Fibroblast of peridontal ligament (primary cell): Measurements from ENCODE around the gene NTF4.
"Not testable (repeated sequence)": the region's sequence is repeated elsewhere in the genome, so short reads cannot be mapped to it uniquely, and the experiment has no call there.

Source experiments
- DNase-seq: peaks from one replicate; pipeline ENCODE4 v3.0.0-alpha.2; 2010; ENCODE audit errors: extremely low read depth

The NTF4 gene

DNA sequence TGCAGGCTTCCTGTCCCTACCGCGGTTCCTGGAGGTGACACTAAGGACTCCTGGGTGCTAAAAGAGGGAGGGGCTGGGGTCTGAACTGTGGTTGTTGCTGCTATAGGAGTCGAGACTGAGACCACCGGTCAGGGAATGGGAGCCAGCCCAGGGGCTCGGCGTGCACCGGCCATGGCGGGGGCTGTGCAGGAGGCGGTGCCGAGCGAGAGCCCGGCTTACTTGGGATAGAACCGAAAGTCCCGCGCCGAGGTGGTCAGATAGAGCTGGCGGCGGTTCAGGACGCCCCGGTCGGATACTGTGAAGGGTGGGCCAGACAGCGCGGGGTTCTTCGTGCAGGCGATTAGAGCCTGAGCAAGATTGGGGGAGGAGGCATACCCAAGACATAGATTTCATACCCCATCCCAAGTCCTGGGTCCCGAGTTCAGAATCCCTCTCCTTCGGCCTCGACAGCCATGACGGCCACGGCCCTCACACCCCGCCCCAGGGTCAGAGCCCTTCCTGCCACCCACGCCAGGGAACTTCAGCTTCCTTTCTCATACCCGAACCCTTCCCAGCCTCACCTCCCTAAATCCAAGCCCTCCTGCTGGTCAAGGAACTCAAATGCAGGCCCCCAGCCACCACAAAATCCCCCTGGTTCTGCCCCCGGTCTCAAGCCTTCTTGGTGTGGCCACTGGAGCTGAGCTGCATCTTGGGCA is 7.6 kb downstream of the NTF4 start:
- not testable (repeated sequence) for DNase-seq

GRCh38 chr19:49056101-49056901 is 8.3 kb downstream of the NTF4 start:
- peak; percentile 17 for DNase-seq

GRCh38 chr19:49050376-49051033 is 14.1 kb downstream of the NTF4 start:
- not testable (repeated sequence) for DNase-seq

DNA sequence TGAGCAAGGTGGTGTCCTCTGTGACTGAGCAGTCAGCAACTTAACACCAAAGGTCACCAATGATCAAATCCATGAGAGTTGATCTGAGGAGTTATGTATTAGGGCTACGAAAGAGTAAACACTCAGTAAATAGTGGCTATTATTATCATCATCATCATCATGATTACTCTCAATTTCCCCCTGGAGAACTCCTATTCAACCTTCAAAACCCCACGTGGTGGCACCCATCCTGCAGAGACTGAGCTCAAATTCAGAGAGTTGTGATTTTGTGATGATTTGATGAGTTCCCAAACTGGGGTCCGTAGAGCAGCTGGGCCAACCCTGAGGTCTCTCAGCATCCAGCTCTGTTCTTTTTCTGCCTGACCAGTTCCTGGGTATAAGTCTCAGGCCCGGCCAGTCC is 14.8 kb downstream of the NTF4 start:
- DNase-seq, result not testable (repeated sequence)

- DNase-seq, result not testable (repeated sequence)
Observed at GRCh38 chr19:49049011-49049410, 15.6 kb downstream of the NTF4 start, which contains the start of gene CGB8. TSS of gene CGB8 (minus strand) at chr19:49049111. CDS start at chr19:49048739, 372 bp downstream.

DNA sequence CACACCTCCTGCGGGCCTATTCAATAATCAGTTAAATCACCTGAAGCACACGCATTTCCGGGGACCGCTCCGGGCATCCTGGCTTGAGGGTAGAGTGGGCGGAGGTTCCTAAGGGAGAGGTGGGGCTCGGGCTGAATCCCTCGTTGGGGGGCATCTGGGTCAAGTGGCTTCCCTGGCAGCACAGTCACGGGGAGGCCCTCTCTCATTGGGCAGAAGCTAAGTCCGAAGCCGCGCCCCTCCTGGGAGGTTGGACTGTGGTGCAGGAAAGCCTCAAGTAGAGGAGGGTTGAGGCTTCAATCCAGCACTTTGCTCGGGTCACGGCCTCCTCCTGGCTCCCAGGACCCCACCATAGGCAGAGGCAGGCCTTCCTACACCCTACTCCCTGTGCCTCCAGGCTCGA is 21.1 kb downstream of the NTF4 start, which contains the start of gene CGB5:
CGB5 (plus strand) TSS at position 301 of the 400 bp plus-strand sequence. CDS start 362 bp downstream, outside the sequence.
- not testable (repeated sequence) for DNase-seq

DNA sequence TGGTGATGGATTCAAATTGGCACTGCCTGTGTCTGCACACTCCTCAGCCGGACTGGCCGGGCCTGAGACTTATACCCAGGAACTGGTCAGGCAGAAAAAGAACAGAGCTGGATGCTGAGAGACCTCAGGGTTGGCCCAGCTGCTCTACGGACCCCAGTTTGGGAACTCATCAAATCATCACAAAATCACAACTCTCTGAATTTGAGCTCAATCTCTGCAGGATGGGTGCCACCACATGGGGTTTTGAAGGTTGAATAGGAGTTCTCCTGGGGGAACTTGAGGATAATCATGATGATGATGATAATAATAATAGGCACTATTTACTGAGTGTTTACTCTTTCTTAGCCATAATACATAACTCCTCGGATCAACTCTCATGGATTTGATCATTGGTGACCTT is 22.0 kb downstream of the NTF4 start:
- not testable (repeated sequence) for DNase-seq

DNA sequence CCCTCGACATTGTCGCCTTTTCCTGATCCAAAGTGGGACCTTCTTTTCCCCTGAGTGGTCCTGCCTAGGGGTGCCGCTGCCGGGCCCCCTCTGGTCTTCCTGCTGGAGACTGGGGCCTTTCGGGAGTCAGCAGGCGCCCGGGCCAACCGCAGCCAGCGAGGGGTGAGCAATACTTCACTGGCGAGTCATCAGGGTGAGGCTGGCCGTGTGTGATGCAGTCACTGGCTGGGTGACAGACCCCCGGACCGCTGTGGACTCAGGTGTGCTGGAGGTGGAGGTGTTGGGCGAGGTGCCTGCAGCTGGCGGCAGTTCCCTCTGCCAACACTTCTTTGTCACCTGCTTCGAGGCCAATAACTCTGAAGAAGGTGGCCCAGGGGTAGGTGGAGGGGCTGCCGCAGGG is 22.4 kb downstream of the NTF4 start:
- no peak for DNase-seq

DNA sequence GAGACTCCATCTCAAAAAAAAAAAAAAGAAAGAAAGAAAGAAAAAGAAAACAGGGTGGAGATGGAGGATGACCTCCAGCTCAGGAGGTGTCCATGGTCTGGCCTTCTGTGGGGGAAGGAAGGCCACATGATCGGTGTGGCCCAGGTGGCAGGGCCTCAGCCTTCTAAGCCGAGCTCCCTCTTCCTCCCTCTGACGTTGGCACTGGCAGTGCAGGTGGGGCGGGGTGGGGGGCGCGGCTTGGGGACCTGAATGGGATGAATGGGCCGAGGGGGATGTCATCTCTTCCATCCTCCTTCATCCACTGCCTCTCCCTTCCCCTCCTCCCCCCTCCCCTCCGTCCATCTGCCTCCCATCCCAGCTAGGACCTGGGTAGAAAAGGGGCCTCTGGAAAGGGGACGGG is 24.9 kb downstream of the NTF4 start:
- not testable (repeated sequence) for DNase-seq

- DNase-seq, result not testable (repeated sequence)
Observed at GRCh38 chr19:49038557-49039276, 25.9 kb downstream of the NTF4 start.

GRCh38 chr19:49038111-49038510 is 26.5 kb downstream of the NTF4 start:
- DNase-seq, result not testable (repeated sequence)

DNA sequence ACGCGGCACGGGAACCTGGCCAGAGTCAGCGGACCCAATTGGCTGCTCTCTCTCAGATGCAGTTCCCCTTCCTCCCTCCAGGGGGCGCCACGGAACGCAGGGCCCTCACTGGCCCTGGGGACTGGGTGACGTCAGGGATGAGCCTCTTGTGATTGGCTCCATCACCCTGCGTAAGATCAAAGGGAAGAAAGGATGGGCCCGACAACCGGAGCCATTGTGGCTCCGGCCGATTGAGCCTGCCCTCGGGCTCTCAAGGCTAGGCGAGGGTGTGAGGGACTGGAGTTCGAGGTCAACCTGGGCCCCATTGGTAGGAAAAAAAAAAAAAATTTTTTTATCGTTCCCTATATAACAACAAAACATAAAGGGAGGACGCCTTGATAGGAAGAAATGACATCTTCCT is 27.8 kb downstream of the NTF4 start, which contains the start of gene CGB1:
CGB1 (minus strand) TSS at position 81 of the 400 bp plus-strand sequence. CDS start 184 bp downstream, outside the sequence.
- not testable (repeated sequence) for DNase-seq

GRCh38 chr19:49031642-49032301 is 32.8 kb downstream of the NTF4 start, which contains the start of gene CGB2:
TSS of gene CGB2 (plus strand) at chr19:49031890. CDS start at chr19:49032096, 206 bp downstream.
- not testable (repeated sequence) for DNase-seq

GRCh38 chr19:49030323-49030722 is 34.3 kb downstream of the NTF4 start:
- not testable (repeated sequence) for DNase-seq

DNA sequence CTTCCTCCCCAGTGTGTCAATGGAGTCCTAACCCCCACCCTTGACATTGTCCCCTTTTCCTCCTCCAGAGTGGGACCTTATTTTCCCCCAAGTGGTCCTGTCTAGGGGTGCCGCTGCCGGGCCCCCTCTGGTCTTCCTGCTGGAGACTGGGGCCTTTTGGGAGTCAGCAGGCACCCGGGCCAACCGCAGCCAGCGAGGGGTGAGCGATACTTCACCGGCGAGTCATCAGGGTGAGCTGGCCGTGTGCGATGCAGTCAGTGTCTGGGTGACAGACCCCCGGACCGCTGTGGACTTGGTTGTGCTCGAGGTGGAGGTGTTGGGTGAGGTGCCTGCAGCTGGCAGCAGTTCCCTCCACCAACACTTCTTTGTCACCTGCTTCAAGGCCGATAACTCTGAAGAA is 34.9 kb downstream of the NTF4 start:
- not testable (repeated sequence) for DNase-seq

DNA sequence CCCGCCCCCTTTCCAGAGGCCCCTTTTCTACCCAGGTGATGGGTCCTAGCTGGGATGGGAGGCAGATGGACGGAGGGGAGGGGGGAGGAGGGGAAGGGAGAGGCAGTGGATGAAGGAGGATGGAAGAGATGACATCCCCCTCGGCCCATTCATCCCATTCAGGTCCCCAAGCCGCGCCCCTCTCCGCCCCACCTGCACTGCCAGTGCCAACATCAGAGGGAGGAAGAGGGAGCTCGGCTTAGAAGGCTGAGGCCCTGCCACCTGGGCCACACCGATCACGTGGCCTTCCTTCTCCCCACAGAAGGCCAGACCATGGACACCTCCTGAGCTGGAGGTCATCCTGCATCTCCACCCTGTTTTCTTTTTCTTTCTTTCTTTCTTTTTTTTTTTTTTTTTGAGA is 35.9 kb downstream of the NTF4 start:
- DNase-seq, result not testable (repeated sequence)

DNA sequence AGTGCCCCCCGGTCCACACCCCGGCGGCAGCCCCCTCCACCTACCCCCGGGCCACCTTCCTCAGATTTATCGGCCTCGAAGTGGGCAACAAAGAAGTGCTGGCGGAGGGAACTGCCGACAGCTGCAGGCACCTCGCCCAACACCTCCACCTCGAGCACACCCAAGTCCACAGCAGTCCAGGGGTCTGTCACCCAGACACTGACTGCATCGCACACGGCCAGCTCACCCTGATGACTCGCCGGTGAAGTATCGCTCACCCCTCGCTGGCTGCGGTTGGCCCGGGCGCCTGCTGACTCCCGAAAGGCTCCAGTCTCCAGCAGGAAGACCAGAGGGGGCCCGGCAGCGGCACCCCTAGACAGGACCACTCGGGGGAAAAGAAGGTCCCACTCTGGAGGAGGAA is 39.0 kb downstream of the NTF4 start:
- DNase-seq, result not testable (repeated sequence)

- DNase-seq, result not testable (repeated sequence)
Observed at GRCh38 chr19:49025088-49025487, 39.5 kb downstream of the NTF4 start.

DNA sequence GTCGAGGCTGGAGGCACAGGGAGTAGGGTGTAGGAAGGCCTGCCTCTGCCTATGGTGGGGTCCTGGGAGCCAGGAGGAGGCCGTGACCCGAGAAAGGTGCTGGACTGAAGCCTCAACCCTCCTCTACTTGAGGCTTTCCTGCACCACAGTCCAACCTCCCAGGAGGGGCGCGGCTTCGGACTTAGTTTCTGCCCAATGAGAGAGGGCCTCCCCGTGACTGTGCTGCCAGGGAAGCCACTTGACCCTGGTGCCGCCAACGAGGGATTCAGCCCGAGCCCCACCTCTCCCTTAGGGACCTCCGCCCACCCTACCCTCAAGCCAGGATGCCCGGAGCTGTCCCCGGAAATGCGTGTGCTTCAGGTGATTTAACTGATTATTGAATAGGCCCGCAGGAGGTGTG is 40.4 kb downstream of the NTF4 start, which contains the start of gene CGB3:
CGB3 (minus strand) TSS at position 101 of the 400 bp plus-strand sequence. CDS start 362 bp downstream, outside the sequence.
- DNase-seq, result not testable (repeated sequence)

DNA sequence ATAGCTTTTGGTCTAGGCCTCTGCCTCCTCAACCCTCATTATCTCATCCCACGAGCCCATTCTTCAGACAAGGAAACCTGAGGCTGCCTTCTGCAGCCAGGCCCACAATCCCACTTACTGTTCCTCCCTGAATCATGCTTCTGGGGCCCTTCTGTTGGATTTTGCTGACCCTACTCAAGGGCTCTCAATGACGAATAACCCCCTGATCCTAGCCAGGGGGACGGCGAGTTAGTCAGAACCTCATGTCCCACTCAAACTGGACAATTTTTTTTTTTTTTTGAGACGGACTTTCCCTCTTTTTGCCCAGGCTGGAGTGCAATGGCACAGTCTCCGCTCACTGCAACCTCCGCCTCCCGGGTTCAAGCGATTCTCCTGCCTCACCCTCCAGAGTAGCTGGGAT is 42.5 kb downstream of the NTF4 start:
- DNase-seq, result no peak
